ENCODE results near the gene GALNT2. TPM values are rescaled to one million over a fixed set of nuclear protein-coding genes. Genes with fewer than 3 reads are reported as not detected.

GALNT2 gene
- polyA plus RNA-seq, 3 donors: 19.6 to 25.6 (median 23.4) TPM

- peaks cover 99% of the 10 kb centered on the region for H3K79me2 ChIP-seq (ENCODE audit: insufficient read depth, low read length)
These were observed 92.5 kb downstream of the GALNT2 start for GRCh38 chr1:230159580-230159979.

GRCh38 chr1:230160957-230161771, 94.1 kb downstream of the GALNT2 start:
- peaks cover 19 to 26% of the 10 kb centered on the region in 2 donors for H3K4me1 ChIP-seq (ENCODE audit: control insufficient read depth in 1 of 2, insufficient read depth in 2 of 2, low read length in 2 of 2)
- no peak overlapping the region for H3K4me2 ChIP-seq (replicated peaks; ENCODE audit: extremely low read depth, low read length, poor library complexity, severe bottlenecking)
- intact Hi-C loops (cut with micrococcal nuclease): loop anchor here in 1 of 2 donors (10.0 kb wide), 1 partner anchor 96 kb away; the partner anchor contains the start of gene GALNT2
- H3K9ac ChIP-seq (ENCODE audit: insufficient read depth, low read length, poor library complexity, severe bottlenecking): no peak overlapping the region
- no peak overlapping the region for H2AFZ ChIP-seq (ENCODE audit: insufficient read depth, low read depth, low read length, poor library complexity, severe bottlenecking)
- peaks cover 4% of the 10 kb centered on the region for H4K20me1 ChIP-seq (ENCODE audit: insufficient read depth, low read length)
- H3K27me3 ChIP-seq (ENCODE audit: control insufficient read depth in 2 of 2, insufficient read depth in 2 of 2, low read length in 2 of 2): no peaks in the 10 kb centered on the region
- H3K9me3 ChIP-seq (replicated peaks in 1 of 2; ENCODE audit: control insufficient read depth in 1 of 2, insufficient read depth in 1 of 2, low read length in 2 of 2): no peaks in the 10 kb centered on the region
- no peak for TF ChIP-seq CTCF (IDR thresholded peaks at IDR 0.05)
- peaks cover 98% of the 10 kb centered on the region for H3K79me2 ChIP-seq (ENCODE audit: insufficient read depth, low read length)
- Mint-ChIP-seq H3K27me3 (ENCODE audit: low read depth in 3 of 3) (no peaks in the 10 kb centered on the region), H3K4me1 (peaks cover 55% of the 10 kb centered on the region), H3K9me3 (peaks cover 0 to 1% (median 0%) of the 10 kb centered on the region in 7 donors), H3K36me3 (peaks cover 9 to 10% of the 10 kb centered on the region in 2 donors), H3K27ac (peak overlapping the region in 6 of 7 donors; percentile 40 to 78 (median 59)), H3K4me3 (peak overlapping the region in 1 of 2 donors; percentile 47)
- H3K4me3 ChIP-seq (replicated peaks in 1 of 3; ENCODE audit: low read depth in 2 of 3, low read length in 3 of 3): no peak overlapping the region
- H3K27ac ChIP-seq (ENCODE audit: low read depth in 1 of 2, low read length in 2 of 2): peak overlapping the region in 1 of 2 donors; percentile 47
- WGBS (ENCODE audit: insufficient coverage): 37% methylated on average over 7 of the region's 8 CpGs
- DNase-seq: peak; percentile 46 to 62 (median 61)
- H3K36me3 ChIP-seq (replicated peaks in 1 of 2; ENCODE audit: control insufficient read depth in 1 of 2, insufficient read depth in 2 of 2, low read length in 2 of 2): no peaks in the 10 kb centered on the region

More at GRCh38 chr1:230159580-230159979, 92.5 kb downstream of the GALNT2 start:
- Histone ChIP-seq H3K27ac (ENCODE audit: low read depth in 1 of 2, low read length in 2 of 2) (no peak overlapping the region), H3K4me1 (ENCODE audit: control insufficient read depth in 1 of 2, insufficient read depth in 2 of 2, low read length in 2 of 2) (peaks cover 35 to 42% of the 10 kb centered on the region in 2 donors), H4K20me1 (ENCODE audit: insufficient read depth, low read length) (peaks cover 4% of the 10 kb centered on the region), H3K9ac (ENCODE audit: insufficient read depth, low read length, poor library complexity, severe bottlenecking) (no peak overlapping the region), H3K9me3 (replicated peaks in 1 of 2; ENCODE audit: control insufficient read depth in 1 of 2, insufficient read depth in 1 of 2, low read length in 2 of 2) (no peaks in the 10 kb centered on the region), H3K36me3 (replicated peaks in 1 of 2; ENCODE audit: control insufficient read depth in 1 of 2, insufficient read depth in 2 of 2, low read length in 2 of 2) (no peaks in the 10 kb centered on the region), H3K27me3 (ENCODE audit: control insufficient read depth in 2 of 2, insufficient read depth in 2 of 2, low read length in 2 of 2) (no peaks in the 10 kb centered on the region), H3K4me2 (replicated peaks; ENCODE audit: extremely low read depth, low read length, poor library complexity, severe bottlenecking) (no peak overlapping the region), H2AFZ (ENCODE audit: insufficient read depth, low read depth, low read length, poor library complexity, severe bottlenecking) (no peak overlapping the region), H3K4me3 (replicated peaks in 1 of 3; ENCODE audit: low read depth in 2 of 3, low read length in 3 of 3) (no peak overlapping the region)
- peaks cover 10 to 12% of the 10 kb centered on the region in 2 donors for H3K36me3 Mint-ChIP-seq
- H3K4me3 Mint-ChIP-seq: no peak overlapping the region
- peaks cover 68% of the 10 kb centered on the region for H3K4me1 Mint-ChIP-seq
- H3K27me3 Mint-ChIP-seq (ENCODE audit: low read depth in 3 of 3): no peaks in the 10 kb centered on the region
- no peak for DNase-seq
- H3K9me3 Mint-ChIP-seq: peaks cover 0 to 1% (median 0%) of the 10 kb centered on the region in 7 donors
- peak overlapping the region in 1 of 7 donors; percentile 83 for H3K27ac Mint-ChIP-seq
- no peak for TF ChIP-seq CTCF (IDR thresholded peaks at IDR 0.05)
- intact Hi-C loops (cut with micrococcal nuclease): no loop called here
- WGBS (ENCODE audit: insufficient coverage): 100% methylated on average over 1 of the region's 6 CpGs

Data from CD14-positive monocyte (primary cell).